Ovary (tissue), 3 donors: ENCODE measurements around the gene PAQR4.

Source experiments
- CTCF ChIP-seq, 3 donors: fragments of 450-650 bp in 2 of 3; fragments of 200-600 bp in 1 of 3; IDR thresholded peaks; one replicate each; pipeline versions ENCODE4 v1.5.1 to v1.8.0; 2016 to 2022; ENCODE audit warnings: antibody characterized with exemption in 3 of 3, mild to moderate bottlenecking in 1 of 3
- POLR2A ChIP-seq: fragments of 450-650 bp; IDR thresholded peaks from one replicate; pipeline ENCODE4 v1.6.1; 2017; ENCODE audit warnings: antibody characterized with exemption, mild to moderate bottlenecking, moderate library complexity
- donor health status: DM: no; HTN: no; CAD: no.

- TF ChIP-seq CTCF (IDR thresholded peaks at IDR 0.05) (no peak), POLR2A (no peak)
Observed at GRCh38 chr16:2976201-2976600, 7.1 kb downstream of the PAQR4 start.
